M059J (cell line): ENCODE results near the gene FADS1. TPM values are rescaled to one million over a fixed set of nuclear protein-coding genes. Genes with fewer than 3 reads are reported as not detected.

ENCODE experiments used
- DNase-seq: peaks from one replicate; pipeline ENCODE4 v3.0.0-alpha.2; 2012; ENCODE audit warnings: low read depth
- total RNA-seq: library from RNA; depleted of rRNA; stranded (reverse); fragments of >200 nt; shearing (Covaris generic); gene quantifications from 2 replicates; pipeline ENCODE4 v1.2.3, GENCODE V29; 2014

Gene FADS1
- total RNA-seq, 1 experiment from 2014 or later = 69.5 TPM

DNA sequence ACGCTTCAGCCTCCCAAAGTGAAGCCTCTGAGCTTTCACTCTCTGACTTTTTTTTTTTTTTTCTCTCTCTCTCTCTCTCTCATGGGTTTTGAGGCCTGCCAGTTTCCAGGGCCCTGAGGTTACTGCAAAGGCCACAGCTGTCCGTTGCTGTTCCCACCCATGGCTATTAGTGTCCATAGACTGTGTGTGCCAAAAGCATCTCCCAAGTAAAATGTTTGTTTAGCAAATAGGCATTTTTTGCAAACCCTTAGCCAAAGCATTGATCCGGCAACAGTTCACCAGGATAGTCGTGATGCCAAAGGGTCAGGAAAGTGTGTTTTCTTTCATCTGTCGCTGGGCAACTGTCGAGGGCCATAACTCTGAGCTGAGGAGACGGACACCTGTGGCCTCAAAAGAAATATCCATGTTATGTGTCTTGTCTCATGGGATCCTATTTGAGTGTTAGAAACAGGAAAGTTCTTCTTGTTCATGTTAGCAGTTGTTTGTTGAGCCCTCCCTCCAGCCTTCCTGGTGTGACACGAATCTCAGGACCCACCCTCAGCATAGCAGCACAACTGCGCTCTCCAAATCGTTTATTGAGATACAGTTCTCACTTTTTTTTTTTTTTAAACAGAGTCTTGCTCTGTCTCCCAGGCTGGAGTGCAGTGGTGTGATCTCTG lies 29.7 kb upstream of the FADS1 start:
- no peak for DNase-seq

DNA sequence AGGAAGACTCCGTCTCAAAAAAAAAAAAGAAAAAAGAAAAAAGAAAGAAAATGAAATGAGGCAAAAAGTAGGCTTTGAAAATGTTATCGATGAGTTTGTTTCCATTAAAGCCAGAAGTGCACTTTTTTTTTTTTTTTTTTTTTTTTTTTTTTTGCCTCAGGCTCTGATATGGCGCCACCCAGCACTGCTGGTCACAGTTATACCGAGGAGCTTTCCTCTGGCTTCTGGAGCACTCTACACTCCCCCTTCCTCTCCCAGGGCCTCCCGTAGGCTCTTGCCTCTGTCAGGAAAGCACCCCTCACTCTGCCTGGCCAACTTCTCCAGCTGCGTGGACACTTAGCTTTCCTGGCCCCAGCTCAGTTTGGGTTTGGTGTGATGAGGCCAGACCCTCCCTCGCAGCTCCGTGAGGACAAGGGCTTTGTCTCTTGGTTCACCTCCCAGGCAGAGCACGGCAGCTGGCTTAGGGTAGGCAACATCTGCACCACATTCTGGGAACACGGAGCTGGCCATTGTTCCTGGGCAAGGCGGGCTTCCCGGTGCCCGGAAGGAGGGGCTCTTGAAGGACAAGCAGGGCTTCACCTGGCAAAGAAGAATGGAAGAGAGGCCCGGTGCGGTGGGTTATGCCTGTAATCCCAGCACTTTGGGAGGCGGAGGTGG lies 28.2 kb upstream of the FADS1 start:
- no peak for DNase-seq

DNA sequence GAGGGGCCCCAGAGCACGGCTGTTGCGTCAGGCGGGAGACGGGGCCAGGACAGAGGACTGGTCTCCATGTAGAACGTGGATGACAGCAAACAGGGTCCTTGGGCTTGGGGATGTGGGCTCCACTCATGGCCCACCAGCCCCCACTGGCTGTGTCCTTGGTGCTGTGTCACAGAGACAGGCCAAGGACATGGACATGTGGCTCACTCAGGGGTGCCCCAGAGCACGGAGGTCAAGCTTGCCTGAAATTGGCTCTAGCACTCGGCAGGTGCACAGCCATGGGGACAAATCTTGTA lies 25.7 kb upstream of the FADS1 start:
- no peak for DNase-seq

DNA sequence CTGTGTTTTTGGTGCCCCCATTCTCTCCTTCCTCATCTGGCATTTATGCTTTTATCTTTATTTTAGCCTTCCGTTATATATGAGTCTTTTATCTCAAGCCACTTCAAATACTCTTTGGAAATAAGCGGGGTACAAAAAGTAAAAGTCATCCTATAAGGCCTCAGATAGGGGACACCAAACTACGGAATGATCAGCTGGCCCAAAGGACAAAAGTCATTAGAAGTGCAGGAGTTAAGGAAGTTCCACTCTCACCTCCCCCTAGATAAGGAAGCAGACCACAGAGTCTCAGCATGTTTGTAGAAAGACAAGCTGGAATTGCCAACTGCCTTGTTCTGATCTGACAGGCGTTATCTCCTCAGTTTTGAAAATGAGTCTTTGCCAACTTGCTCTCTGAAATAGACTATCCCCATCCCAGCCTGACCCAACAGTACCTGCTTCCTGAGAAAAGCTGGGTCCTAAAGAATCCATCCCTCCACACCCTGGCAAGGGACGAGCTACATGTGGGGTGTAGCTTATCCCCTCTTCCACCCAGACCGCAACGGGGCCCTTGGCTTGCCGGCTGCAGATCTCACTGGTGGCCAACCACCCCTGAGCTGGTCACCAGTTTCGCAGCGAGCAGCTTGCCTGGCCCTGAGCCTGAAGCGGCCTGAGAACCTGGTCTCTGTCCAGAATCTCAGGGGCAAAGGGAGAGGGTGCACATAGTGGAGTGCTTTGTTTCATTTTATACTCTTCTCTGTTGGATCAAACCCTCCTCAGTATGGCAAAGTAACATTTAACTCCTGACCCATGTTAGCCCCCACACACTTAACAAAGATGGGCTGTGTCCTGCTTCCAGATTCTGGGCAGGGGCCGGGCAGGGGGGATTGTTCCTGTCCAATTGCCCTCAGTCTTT lies 25.1 kb upstream of the FADS1 start:
- no peak for DNase-seq

DNA sequence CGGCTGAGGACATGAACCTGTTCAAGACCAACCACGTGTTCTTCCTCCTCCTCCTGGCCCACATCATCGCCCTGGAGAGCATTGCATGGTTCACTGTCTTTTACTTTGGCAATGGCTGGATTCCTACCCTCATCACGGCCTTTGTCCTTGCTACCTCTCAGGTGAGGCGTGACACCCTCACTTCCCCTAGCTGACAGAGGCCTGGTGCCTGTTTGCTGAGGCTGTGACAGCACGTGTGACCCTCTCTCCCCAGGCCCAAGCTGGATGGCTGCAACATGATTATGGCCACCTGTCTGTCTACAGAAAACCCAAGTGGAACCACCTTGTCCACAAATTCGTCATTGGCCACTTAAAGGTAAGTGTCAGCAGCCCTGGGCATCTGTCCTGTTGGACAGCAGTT lies 23.6 kb upstream of the FADS1 start:
- DNase-seq = no peak

DNA sequence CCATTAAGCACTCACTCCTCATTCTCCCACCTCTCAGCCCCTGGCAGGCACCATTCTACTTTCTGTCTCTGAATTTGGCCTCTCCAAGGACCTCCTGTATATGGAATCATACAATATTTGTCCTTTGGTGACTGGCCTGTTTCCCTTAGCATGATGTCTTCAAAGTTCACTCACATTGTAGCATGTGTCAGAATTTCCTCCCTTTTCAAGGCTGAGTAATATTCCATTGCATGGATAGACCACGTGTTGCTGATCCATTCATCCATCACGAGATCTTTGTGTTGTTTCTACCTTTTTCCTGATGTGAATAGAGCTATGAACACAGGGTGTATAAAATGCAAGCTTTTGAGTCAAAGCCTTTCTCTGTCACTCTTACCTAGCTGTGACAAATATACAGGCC lies 22.9 kb upstream of the FADS1 start:
- no peak for DNase-seq

DNA sequence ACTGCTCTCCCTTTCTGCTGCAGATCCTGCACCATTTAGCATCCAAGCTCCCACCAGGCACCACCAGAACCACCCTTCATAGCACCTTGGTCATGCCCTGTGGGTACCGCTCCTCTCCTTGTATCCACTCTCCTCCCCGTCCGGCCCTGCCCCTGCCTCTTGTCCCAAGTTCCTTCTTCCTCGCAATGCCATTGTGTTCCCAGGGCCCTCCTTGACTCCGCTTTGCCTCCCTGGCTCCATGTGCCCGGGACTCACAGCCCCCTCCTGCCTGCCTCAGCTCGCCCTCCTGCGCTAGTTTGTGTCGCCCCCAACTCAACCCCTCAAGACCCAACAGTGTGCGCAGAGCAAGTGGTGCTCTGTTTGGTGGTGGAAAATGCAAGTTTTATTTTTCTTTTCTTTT lies 22.1 kb upstream of the FADS1 start:
- DNase-seq = no peak

DNA sequence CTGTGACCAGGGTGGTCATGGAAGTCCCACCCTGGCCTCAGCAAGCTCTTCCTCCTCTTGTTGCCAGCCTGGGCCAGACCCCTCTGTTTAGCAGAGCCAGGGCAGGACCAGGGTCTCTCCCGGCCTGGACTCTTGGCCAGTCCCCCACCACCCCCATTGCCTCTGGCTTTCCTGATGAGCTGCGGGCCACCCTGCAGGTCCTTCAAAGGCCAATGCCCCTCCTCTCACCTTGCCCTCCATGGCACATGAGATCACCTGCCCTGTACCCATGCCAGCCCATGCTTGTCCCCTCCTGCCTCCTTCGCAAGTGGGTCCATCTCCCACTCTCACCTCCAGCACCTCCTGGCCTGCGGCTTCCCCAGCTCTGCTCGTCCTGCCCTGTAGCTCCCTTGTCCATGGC lies 21.7 kb upstream of the FADS1 start:
- DNase-seq = no peak

DNA sequence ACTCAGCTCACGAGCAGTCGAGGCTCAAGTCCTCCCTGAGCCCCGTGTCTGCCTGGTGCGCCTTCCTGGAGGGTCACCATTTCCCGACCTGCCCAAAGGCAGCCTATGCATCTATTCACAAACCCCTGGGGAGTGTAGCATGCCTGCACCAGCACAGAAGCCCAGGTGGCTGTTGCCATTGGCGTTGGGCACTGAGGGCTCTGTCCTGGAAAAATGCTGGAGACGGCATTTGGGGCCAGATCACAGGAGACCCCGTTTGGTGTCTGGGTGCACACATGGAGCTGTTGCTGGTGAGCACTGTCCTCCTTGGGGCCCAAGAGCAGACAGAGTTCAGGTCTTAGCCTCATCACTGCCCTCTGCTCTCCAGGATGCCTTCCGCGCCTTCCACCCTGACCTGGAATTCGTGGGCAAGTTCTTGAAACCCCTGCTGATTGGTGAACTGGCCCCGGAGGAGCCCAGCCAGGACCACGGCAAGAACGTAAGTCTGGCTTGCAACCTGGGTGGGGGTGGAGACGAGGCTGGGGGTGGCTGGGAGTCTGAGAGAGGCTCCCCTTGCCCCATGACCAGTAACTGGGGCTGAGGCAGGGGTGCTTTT lies 20.7 kb upstream of the FADS1 start:
- DNase-seq = no peak

DNA sequence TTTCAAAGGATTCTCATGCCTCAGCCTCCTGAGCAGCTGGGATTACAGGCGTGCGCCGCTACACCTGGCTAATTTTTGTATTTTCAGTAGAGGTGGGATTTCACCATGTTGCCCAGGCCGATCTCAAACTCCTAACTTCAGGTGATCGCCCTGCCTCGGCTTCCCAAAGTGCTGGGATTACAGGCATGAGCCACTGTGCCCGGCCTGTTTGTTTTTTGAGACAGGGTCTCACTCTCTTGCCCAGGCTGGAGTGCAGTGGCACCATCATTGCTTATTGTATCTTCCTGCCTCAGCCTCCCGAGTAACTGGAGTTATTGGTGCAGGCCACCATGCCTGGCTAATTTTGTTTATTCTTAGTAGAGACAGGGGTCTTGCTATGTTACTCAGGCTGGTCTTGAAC lies 19.4 kb upstream of the FADS1 start:
- DNase-seq = no peak

DNA sequence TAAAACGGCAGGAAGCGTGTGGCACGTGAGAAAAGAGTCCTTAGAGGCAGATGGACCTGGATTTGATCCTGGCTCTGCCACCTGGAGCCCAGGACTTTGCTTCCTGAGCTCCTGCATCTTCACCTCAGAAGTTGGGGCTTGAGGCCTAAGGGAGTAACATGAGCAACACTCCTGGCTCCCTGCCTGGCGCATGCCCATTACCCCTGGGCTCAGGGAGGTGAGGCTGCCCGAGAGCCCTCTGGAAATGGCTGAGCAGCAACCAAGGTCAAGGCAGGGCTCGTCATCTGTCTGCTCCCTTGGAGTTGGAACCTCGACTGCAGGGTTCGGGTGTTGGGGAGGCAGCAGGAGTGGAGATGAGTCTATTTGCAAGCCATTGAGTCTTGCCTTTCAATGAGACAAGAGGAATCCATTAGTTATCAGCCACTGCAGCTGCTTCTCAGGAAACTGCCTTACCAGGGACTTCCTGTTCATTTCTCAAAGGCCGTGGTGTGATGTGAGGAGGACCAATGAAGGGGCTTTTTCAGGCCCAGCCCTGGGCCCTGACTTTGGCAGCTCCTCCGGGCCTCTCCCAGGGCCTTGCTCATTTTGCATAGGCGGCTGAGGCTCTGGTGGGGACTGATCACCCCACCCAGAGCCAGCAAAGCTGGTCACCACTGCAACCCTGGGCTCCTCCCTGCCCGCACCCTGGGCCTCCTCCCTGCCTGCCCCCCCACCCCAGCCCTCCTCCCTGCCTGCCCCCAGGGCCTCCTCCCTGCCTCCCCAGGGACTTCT lies 17.7 kb upstream of the FADS1 start:
- DNase-seq = peak; percentile 87

DNA sequence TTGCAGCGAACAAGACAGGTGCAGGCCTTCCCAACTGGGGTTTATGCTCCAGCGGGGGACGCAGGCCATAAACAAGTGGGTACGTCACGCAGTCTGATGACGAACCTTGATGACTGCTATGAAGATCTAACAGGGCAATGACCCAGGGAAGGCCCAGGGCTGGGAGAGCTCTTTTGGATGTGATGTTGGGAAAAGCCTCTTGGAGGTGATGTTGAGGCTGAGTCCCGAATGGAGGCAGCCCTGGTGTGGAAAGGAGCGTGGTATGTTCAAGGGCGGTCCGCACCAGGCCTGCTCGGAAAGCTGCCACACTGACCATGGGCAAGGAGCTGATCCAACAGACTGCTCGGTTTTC lies 17.1 kb upstream of the FADS1 start:
- no peak for DNase-seq

DNA sequence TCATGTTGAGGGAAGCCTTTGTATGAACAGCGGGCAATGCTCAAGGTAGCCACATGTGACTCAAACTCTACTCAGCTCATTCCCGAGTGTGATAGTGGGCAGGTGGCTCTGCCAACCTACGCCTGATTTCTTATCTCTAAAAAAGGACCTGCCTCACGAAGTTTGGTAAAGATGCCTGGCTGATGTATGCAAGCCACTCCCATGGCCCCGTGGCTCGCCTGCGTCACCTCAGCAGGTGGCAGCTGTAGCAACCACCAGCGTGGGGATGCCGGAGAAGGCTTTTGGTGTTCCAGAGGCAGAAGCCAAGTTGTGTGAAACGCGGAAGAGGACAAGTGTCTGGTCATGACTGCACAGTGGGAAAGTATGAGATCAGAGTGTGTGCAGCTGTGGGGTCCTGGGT lies 16.7 kb upstream of the FADS1 start:
- no peak for DNase-seq

DNA sequence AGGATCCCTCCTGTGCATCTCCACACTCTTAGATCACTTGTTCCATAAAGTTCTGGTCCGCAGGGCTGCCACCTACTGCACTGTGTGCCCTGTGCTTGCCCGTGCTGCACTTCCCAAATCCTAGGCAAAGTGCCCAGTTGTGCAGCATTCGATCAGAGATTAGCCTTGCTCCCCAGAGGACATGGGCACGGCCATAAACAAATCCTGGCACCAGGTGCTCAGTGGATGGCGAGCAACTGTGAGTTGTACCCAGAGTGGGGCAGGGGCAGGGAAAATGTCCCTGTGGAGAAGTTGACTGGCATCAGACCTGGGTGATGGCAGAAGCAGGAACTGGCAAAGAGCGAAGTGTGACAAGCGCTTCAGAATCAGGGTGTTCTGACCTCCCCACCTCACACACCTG lies 16.0 kb upstream of the FADS1 start:
- no peak for DNase-seq

DNA sequence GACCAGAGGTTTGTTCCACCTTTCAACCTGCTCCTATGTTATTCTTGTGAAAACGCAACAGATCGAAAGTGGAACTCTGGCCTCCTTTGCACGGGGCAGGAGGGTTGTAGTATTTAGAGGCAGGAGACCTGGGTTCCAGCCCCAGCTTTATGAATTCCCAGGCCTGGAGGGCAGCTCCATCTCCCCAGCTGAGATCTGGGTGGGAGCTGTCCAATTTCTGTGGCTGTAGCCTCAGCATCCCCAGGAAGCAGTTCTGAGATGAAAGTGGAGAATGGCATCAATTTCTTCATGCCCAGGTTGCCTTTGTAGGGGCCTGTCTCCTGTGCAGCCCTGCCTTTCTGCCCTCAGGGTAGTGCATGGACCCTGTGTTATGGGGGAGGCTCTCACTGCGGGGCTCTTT lies 15.4 kb upstream of the FADS1 start:
- DNase-seq = no peak

DNA sequence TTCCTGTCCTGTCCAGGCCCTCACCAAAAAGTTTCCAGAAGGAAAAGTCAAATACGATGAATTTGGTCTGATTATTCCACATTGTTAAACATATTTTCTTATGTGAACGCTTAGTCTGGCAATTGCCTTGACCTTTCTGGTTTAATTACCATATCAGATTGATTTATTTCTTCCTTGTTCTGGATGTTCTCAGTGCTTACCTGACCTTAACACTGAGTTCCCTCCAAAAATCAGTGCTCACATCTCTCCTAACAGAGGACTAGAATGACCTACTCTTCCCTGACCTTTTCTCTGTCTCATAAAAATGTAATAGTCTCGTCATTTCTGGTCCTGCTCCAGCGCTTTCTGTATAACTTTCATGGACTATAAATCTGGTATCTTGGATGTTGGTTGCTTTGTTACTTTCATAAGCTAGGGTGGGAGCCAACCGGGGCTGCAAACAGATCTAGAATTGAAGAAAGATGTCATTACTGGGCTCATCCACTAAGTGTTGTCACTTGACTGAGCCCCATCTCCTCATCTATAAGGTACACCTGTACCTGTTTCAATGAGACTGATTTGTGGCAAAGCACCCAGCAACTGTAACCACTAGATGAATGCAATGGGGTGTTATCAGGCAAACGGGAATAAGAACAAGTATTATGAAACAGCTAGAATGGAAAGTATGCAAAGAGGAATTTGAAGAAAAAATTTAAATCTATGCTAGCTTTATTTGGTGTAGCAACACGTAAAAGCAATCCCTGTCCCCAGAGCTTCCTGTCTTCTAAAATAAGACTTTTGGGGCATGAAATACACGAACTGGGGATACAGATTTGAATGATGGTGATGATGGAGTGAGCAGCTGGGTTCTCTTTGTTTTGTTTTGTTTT lies 13.7 kb upstream of the FADS1 start:
- DNase-seq = no peak

DNA sequence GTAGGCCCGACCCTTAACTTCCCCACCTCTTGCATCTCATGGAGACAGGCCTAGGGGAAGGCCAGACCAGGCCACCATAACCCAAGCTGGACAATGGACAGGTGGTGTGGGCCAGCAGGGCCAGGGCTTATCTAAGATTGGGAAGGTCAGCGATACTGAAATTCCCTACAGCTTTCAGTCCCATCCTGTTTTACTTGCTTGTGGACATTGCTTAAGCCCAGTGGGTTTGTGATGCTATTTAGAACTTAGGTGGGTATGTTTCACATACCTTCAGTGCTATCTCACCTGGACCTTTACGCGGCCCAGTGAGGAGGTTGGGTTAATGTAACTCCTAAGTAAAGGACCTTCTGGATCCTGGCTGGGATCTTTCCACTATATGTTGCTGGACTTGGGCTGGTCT lies 13.0 kb upstream of the FADS1 start:
- no peak for DNase-seq

DNA sequence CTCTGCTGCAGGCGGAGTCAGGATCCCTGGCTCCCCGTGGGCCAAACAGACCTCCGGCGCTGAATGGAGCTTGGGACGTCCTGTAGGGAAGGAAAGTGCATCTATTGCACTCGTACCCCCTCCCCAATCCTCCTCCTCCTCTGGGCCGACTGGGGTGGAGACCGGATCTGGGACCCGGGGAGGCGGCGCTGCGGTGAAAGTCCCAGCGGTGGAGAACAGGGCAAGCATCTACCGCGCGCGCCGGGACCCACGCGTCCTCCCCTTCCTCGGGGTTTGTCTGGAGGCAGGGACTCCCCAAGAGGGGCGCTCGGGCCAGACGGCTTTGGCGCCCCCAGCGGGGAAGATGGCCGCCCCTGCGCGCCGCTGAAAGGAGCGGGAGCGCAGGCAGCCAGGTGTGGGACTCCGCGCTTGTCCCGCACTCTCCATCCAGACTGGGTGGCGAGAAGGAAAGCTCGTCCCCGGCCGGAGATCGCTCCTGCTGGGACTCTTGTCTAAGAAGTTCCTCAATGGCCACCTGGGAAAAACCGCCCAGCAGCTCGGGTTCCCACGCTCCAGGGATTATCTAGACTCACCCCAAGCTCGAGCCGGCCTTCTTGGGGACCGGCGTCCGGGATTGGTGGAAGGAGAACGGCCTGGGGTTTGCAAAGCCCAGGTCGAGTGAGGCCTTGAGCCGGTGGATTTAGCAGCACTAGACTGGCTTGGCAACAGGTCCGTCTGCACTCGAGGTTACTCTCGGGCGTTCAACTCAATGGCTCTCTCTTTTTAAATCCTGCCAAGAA lies 12.0 kb upstream of the FADS1 start:
- DNase-seq = peak; percentile 42

DNA sequence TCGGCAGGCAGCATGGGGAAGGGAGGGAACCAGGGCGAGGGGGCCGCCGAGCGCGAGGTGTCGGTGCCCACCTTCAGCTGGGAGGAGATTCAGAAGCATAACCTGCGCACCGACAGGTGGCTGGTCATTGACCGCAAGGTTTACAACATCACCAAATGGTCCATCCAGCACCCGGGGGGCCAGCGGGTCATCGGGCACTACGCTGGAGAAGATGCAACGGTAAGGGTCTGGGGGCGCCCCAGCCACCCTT lies 11.5 kb upstream of the FADS1 start:
- no peak for DNase-seq

DNA sequence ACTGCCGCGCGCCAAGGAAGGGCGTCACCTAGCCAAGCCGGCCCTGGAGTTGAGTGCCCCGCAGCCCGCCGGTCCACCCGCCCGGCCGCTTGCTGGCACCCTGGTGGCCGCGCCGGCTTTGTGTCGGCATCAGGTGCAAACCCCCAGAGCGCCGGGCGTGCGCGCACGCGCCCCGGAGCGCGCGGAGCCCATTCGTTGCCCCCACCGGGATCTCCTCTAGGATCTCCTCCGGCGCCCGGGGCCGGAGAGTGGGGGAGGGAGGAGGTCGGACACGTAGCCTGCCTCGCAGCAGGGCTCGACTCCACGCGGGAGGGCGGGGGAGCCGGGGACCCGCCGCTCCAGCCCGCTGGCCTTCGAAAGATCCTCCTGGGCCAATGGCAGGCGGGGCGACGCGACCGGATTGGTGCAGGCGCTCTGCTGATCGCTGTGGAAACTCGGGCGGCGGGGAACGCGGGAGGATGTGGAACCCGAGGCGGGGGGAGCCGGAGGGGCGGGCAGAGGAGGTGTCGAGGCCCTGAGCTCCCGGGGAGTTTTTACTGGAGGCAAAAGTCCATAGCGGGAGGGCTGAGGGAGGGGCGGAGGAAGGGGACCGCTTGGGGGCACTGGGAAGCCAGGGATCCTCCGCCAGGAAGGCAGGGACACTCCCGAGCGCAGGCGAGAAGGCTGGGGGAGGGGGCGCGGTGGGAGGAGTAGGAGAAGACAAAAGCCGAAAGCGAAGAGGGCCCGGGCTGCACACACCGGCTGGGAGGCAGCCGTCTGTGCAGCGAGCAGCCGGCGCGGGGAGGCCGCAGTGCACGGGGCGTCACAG lies 11.0 kb upstream of the FADS1 start, which contains the start of gene FADS2:
Gene FADS2, plus strand, starts transcription at position 730 of the 808 bp plus-strand sequence. CDS start 91 bp downstream, outside the sequence.
- DNase-seq = peak; percentile 94
